HuH-7.5 (cell line): ENCODE data around the gene PTPN4.
"Not testable (repeated sequence)": the region's sequence is repeated elsewhere in the genome, so short reads cannot be mapped to it uniquely, and the experiment has no call there.

Experiments
- DNase-seq: peaks from one replicate; pipeline ENCODE4 v3.0.0; 2011; ENCODE audit warnings: low spot score

PTPN4 gene

DNA sequence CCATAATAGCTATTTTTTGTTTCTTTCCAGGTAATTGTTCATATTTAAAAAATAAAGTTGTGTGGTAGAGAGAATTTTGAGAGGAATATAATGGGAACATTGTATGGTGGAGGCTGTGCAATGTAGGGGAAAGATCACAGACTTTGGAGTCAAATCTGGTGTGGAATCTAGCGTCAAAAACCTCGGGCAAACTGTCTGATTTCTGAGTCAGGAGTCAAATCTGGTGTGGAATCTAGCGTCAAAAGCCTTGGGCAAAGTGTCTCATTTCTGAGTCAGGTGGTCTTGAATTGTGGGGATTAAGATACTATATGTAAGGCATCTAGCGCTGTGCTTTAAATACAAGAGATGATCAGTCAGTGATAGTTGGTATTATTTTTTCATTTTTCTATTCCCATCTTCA, 5.1 kb downstream of the PTPN4 start:
- DNase-seq: no peak

DNA sequence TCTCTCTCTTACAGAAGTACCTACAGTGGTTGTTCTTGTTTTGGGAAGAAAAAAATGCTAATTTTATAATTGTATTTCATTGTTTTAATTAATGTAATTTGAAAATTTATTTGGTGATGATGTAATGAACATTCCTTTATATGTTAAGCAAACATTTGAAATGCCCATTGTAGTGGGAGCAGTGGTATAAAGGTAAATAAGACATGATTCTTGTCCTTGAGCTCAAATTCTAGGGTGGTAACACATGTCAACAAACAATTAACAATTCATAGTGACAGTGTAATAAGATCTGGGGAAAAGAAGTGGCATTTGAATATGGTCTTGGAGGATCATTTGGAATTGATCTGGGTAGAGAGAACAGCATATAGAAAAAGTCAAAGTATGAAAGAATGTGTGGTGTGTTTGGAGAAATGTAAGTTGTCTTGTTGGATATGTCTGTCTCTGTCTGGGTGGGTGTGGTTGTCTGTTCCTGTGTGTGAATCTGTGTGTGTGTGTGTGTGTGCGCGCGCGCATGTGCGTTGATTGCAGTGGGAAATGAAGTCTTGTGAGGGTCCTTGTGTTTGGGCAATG, 5.8 kb downstream of the PTPN4 start:
- DNase-seq: no peak

GRCh38 chr2:119766944-119767343, 7.2 kb downstream of the PTPN4 start:
- DNase-seq: no peak

GRCh38 chr2:119768742-119769141, 9.0 kb downstream of the PTPN4 start:
- DNase-seq: no peak

- DNase-seq: no peak
Measured at GRCh38 chr2:119769645-119770044, 9.9 kb downstream of the PTPN4 start.

DNA sequence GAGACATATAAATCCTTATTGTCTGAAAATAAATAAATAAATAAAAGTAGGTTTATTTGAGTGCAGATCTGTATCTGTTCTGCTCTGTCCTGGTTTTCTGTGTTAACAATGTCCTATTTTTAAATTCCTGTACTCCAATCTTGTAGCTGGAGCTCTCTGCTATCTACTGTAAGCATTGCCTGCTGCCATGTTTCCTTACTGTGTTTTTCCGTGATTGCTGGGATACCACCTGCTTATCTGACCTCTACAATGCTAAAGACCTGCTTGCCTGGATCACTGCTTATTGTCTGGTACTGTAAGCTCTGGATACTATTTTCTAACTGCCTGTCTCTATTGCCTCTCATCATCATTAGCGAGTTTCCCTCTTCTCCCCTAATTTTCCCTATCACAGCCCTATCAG, 11.6 kb downstream of the PTPN4 start:
- no peak for DNase-seq

DNA sequence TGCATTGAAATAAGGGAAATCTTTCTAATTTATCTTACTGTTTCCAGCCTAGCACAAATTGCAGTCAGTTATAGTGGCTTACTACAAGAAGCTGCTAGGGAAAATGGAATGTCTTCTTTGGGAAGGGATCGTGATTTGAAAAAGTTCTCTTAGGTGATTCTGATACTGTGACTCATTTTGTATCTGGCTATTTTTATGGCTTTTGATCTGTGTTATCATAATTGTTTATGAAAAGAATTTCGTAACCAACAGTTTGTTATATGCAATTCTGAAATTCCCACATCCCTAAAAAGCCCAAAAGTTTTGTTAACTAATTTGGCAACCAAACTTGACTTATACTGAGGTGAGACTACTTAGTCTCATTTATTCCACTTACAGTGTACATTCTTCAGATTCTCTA, 12.4 kb downstream of the PTPN4 start:
- no peak for DNase-seq

GRCh38 chr2:119772767-119773166, 13.0 kb downstream of the PTPN4 start:
- no peak for DNase-seq

DNA sequence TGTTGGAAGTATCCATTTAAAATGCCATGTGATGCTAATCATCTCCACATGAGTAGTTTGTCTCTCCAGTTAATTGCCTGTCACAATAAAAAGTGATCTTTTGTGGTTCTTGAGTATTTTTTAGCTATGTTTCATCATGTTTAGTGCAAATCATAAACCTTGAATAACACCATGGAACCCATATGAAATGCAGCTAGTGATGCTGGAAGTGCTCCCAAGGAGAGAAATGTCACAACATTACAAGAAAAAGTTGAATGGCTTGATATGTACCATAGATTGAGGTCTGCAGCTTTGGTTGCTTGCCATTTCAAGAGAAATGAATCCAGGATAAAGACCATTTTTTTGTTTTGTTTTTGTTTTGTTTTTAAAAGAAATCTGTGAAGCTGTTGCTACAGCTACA, 14.3 kb downstream of the PTPN4 start:
- DNase-seq: no peak

- no peak for DNase-seq
Measured at GRCh38 chr2:119775102-119775501, 15.4 kb downstream of the PTPN4 start.

DNA sequence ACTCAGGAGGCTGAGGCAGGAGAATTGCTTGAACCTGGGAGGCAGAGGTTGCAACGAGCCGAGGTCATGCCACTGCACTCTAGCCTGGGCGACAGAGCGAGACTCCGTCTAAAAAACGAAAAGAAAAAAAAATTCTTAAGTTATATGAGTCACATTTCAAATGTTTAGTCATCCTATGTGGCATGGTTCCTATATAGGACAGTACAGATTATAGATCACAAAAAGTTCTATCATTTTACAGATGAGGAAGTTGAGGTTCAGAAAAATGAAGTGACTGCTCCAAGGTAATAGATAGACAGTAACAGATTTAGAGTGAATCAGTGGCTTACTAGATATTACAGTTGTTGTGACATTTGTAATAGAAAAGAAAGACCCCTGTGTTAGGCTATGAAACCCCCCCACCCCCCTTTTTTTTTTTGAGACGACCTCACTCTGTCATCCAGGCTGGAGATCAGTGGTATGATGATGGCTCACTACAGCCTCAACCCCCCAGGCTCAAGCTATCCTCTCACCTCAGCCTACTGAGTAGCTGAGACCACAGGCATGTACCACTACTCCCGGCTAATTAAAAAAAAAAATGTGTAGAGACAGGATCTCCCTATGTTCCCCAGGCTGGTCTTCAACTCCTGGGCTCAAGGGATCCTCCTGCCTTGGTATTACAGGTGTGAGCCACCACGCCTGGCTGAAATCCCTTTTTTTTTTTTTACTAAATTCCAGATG, 22.7 kb downstream of the PTPN4 start:
- DNase-seq: no peak

DNA sequence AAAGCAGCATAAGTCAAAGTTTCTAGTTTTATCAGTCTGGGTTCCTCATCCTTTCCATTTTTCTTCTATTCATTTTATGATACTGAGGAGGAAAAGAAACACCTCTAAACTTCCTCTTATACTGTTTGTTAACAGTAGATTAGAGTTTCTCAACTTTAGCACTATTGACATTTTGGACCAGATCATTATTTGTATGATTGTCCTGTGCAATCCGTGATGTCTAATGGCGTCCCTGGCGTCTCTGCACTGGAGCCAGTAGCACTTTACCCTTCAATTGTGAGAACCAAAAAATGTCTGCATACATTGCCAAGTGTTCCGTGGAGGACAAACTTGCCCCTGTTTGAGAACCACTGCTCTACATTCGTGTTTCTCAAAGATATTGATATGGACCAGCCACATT, 25.2 kb downstream of the PTPN4 start:
- no peak for DNase-seq

GRCh38 chr2:119786295-119786694, 26.6 kb downstream of the PTPN4 start:
- DNase-seq: no peak

- DNase-seq: no peak
Measured at GRCh38 chr2:119788752-119789151, 29.0 kb downstream of the PTPN4 start.

GRCh38 chr2:119790466-119790865, 30.7 kb downstream of the PTPN4 start:
- DNase-seq: no peak

GRCh38 chr2:119792907-119793312, 33.2 kb downstream of the PTPN4 start:
- no peak for DNase-seq

GRCh38 chr2:119794237-119794636, 34.5 kb downstream of the PTPN4 start:
- no peak for DNase-seq

GRCh38 chr2:119795309-119796303, 35.9 kb downstream of the PTPN4 start:
- DNase-seq: no peak

GRCh38 chr2:119800376-119800902, 40.7 kb downstream of the PTPN4 start:
- no peak for DNase-seq

DNA sequence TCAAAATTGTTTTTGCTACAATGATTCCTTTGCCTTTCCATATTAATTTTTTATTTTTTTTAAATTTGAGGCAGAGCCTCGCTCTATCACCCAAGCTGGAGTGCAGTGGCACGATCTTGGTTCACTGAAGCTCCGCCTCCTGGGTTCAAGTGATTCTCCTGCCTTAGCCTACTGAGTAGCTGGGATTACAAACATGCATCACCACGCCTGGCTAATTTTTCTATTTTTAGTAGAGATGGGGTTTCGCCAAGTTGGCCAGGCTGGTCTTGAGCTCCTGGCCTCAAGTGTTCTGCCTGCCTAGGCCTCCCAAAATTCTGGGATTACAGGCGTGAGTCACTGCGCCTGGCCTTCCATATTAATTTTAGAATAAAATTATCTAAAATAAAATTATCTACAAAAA, 41.3 kb downstream of the PTPN4 start:
- no peak for DNase-seq

DNA sequence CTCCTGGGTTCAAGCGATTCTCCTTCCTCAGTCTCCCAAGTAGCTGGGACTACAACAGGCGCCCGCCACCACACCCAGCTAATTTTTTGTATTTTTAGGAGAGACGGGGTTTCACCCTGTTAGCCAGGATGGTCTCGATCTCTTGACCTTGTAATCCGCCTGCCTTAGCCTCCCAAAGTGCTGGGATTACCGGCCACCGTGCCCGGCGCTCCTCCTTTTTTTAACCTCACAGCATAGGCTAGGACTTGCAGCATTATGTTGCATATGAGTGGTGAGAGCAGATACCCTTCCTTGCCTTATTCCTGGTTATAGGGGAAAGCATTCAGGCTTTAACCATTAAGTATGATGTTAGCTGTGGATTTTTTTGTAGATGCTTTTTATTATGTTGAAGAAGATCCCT, 42.3 kb downstream of the PTPN4 start:
- DNase-seq: not testable (repeated sequence)

DNA sequence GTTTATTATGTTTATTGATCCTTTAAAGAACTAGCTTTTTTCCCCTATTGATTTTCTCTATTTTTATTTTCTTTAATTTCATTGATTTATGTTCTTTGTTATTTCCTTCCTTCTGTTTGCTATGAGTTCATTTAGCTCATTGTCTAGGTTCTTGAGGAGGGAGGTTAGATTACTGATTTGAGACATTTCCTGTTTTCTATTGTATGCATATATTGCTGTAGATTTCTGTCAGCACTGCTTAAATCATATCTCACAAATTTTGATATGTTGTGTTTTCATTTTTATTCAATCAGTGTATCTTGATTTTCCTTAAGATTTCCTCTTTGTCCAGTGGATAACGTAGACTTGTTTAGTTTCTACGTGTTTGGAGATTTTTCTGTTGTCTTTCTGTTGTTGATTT, 43.4 kb downstream of the PTPN4 start:
- DNase-seq: no peak

GRCh38 chr2:119804409-119804808, 44.7 kb downstream of the PTPN4 start:
- DNase-seq: not testable (repeated sequence)
